Kidney (tissue), 14 donors: ENCODE measurements around the gene STXBP3. TPM values are rescaled to one million over a fixed set of nuclear protein-coding genes. Genes with fewer than 3 reads are reported as not detected.
A peak's percentile ranks its signal among the peaks of the same experiment; 100 is the strongest.

Experiments
- DNase-seq, 5 donors: peaks; one replicate each; pipeline ENCODE4 v3.0.0-alpha.2; 2013 to 2020
- FAIRE-seq: peaks from 2 replicates; lab custom pipeline; 2012; peaks lifted over from hg19 to GRCh38; lab: Jason Lieb, UNC
- H3K27ac ChIP-seq, 2 donors: one replicate each; pipeline ENCODE4 v1.7.0; 2013; ENCODE audit warnings: low read depth in 2 of 2, low read length in 2 of 2, inconsistent platforms in 1 of 2
- H3K27me3 ChIP-seq: one replicate; pipeline ENCODE4 v1.7.1; 2013; ENCODE audit warnings: low read length, inconsistent platforms; ENCODE audit not compliant: control insufficient read depth, insufficient read depth
- H3K36me3 ChIP-seq, 3 donors: one replicate each; pipeline versions ENCODE4 v1.7.0 to v1.7.1; 2013; ENCODE audit warnings: low read length in 3 of 3, control low read depth in 1 of 3, inconsistent platforms in 1 of 3; ENCODE audit not compliant: insufficient read depth in 3 of 3, control insufficient read depth in 2 of 3
- H3K4me1 ChIP-seq, 3 donors: one replicate each; pipeline versions ENCODE4 v1.7.0 to v1.7.1; 2013; ENCODE audit warnings: low read length in 3 of 3, inconsistent platforms in 1 of 3, low read depth in 1 of 3; ENCODE audit not compliant: control insufficient read depth in 2 of 3, insufficient read depth in 2 of 3
- H3K4me3 ChIP-seq, 3 donors: one replicate each; pipeline versions ENCODE4 v1.7.0 to v1.8.1; 2013; ENCODE audit warnings: low read length in 3 of 3, control low read depth in 1 of 3, inconsistent platforms in 1 of 3
- H3K9ac ChIP-seq, 3 donors: one replicate each; pipeline versions ENCODE4 v1.7.0 to v1.7.1; 2013; ENCODE audit warnings: low read length in 3 of 3, control low read depth in 1 of 3, inconsistent platforms in 1 of 3
- H3K9me3 ChIP-seq, 3 donors: one replicate each; pipeline versions ENCODE4 v1.7.0 to v1.7.1; 2013; ENCODE audit warnings: low read length in 3 of 3, control low read depth in 1 of 3, inconsistent platforms in 1 of 3; ENCODE audit not compliant: control insufficient read depth in 2 of 3, insufficient read depth in 1 of 3
- CTCF ChIP-seq: IDR thresholded peaks from 3 replicates; pipeline ENCODE4 v1.5.1; 2012; ENCODE audit warnings: mild to moderate bottlenecking, moderate library complexity, borderline replicate concordance; ENCODE audit not compliant: insufficient read depth; ENCODE audit errors: extremely low read depth
- intact Hi-C: fragments of 100-400 bp; cut with DNase I; formaldehyde crosslinking; loops from one replicate; pipeline ENCODE4 v1.11.1; 2022
- polyA plus RNA-seq: library from polyadenylated mRNA; stranded (reverse); fragments of 350-450 nt; fragmentation: Illumina TruSeq; extraction: RNeasy Lipid Tissue Mini Kit (QIAGEN cat#74804); gene quantifications from one replicate; pipeline ENCODE4 v1.2.3, GENCODE V29; 2014; ENCODE audit warnings: low read depth, low replicate concordance; ENCODE audit not compliant: insufficient read depth
- total RNA-seq: library from RNA; stranded (reverse); fragmentation: NEBNext Ultra II Directional; extraction: Animal tissue kit (Norgen Biotek cat#: 25700); gene quantifications from one replicate; pipeline ENCODE4 v1.2.1, GENCODE V29; 2021
- donor health status: control.
- donor health status: control.
- donor health status: control.
- donor health status: control.
- donor health status: control.
- donor health status: DM: yes; HTN: yes; CAD: no.
- donor health status: Normal renal cell carcinoma (clear cell type).

STXBP3 gene
- total and polyA plus RNA-seq, 2 donors from 2014 or later: 26.0 to 61.4 TPM

- Histone ChIP-seq H3K4me1 (no peaks in the 10 kb centered on the region), H3K9me3 (no peaks in the 10 kb centered on the region), H3K4me3 (no peak overlapping the region), H3K27me3 (no peaks in the 10 kb centered on the region), H3K36me3 (no peaks in the 10 kb centered on the region), H3K9ac (no peak overlapping the region), H3K27ac (no peak overlapping the region)
- intact Hi-C loops: no loop called here
- TF ChIP-seq CTCF: no peak
- DNase-seq (peak in 1 of 5 donors; percentile 88), FAIRE-seq (no peak)
Measured at GRCh38 chr1:108830119-108831008, 83.9 kb downstream of the STXBP3 start.

- H3K36me3 ChIP-seq: no peaks in the 10 kb centered on the region
- H3K9me3 ChIP-seq: no peaks in the 10 kb centered on the region
- no peak for TF ChIP-seq CTCF
- no peaks in the 10 kb centered on the region for H3K27me3 ChIP-seq
- H3K9ac ChIP-seq: no peak overlapping the region
- no peak overlapping the region for H3K27ac ChIP-seq
- intact Hi-C loops: no loop called here
- H3K4me1 ChIP-seq: no peaks in the 10 kb centered on the region
- H3K4me3 ChIP-seq: no peak overlapping the region
- FAIRE-seq (no peak), DNase-seq (no peak)
Measured at GRCh38 chr1:108831225-108831624, 84.8 kb downstream of the STXBP3 start.

- H3K27ac ChIP-seq: no peak overlapping the region
- no peaks in the 10 kb centered on the region for H3K9me3 ChIP-seq
- H3K4me1 ChIP-seq: no peaks in the 10 kb centered on the region
- H3K4me3 ChIP-seq: no peak overlapping the region
- TF ChIP-seq CTCF: no peak
- intact Hi-C loops: no loop called here
- DNase-seq (no peak), FAIRE-seq (no peak)
- H3K27me3 ChIP-seq: no peaks in the 10 kb centered on the region
- no peaks in the 10 kb centered on the region for H3K36me3 ChIP-seq
- H3K9ac ChIP-seq: no peak overlapping the region
Measured at GRCh38 chr1:108832929-108833328, 86.5 kb downstream of the STXBP3 start.
